OCI-LY7 (cell line): ENCODE measurements around the gene KRTAP5-3.

ENCODE experiments used
- EZH2phosphoT487 ChIP-seq: fragments of 200-600 bp; sonication (generic); IDR thresholded peaks from 2 replicates; pipeline ENCODE4 v1.6.1; 2018; ENCODE audit warnings: low read depth, borderline replicate concordance, mild to moderate bottlenecking, mixed run types, antibody characterized with exemption, low read length, moderate library complexity, mixed read lengths
- TF ChIP-seq, protein P1 (sequence below): fragments of 200-600 bp; sonication (generic); conservative IDR thresholded peaks from 2 replicates; pipeline ENCODE4 v1.5.1; 2014; ENCODE audit warnings: mild to moderate bottlenecking, antibody characterized with exemption, low read length, moderate library complexity, mixed read lengths

DNA sequence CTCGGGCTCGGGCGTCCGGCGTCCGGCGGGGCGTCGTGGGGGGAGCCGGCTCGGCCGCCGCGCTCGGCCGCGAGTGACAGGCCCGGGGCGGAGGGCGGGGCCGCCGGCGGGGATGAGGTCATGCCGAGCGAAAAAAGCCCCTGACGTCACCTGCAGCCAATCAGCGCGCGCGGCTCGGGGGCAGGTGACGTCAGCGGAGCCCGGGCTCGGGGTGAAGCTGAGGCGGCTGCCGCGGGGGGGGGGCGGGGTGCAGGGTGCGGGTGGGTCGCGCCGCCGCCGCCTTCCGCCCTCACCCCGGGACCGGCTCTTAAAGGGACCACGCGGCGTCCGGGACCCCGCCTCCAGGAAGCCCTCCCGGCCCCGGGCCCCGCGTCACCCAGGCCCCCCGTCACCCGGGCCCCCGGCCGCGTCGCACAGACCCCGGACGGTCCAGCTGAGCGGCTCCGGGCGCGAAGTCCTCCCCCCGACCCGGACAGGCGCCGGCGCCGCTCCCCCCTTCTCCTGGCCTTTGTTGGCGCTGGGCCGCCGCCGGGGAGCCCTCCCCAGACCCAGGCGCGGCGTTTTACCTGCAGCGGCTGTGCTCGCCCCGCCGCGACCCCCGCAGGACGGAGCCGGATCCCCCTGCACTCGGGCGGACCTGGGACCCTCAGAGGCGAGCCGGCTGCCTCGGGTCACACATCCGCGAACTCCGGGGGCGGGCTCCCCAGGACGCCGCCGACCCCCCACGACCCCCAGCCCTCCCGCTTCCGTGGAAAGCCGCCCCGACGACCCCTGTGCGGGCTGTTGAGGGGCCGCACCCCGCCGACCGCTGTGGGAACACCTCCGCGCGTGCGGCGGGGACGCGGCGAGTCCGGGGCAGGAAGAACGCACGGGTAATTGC, 35.8 kb downstream of the KRTAP5-3 start, which contains the start of gene DUSP8:
- TF ChIP-seq EZH2phosphoT487: no peak
- TF ChIP-seq, protein P1, sequence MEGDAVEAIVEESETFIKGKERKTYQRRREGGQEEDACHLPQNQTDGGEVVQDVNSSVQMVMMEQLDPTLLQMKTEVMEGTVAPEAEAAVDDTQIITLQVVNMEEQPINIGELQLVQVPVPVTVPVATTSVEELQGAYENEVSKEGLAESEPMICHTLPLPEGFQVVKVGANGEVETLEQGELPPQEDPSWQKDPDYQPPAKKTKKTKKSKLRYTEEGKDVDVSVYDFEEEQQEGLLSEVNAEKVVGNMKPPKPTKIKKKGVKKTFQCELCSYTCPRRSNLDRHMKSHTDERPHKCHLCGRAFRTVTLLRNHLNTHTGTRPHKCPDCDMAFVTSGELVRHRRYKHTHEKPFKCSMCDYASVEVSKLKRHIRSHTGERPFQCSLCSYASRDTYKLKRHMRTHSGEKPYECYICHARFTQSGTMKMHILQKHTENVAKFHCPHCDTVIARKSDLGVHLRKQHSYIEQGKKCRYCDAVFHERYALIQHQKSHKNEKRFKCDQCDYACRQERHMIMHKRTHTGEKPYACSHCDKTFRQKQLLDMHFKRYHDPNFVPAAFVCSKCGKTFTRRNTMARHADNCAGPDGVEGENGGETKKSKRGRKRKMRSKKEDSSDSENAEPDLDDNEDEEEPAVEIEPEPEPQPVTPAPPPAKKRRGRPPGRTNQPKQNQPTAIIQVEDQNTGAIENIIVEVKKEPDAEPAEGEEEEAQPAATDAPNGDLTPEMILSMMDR: no peak
